ENCODE results near the gene INTS13.

- TF ChIP-seq CTCF (IDR thresholded peaks at IDR 0.05; ENCODE audit: control extremely low read depth in 1 of 3, insufficient read depth in 1 of 3, low read depth in 1 of 3, low read length in 3 of 3): no peak
- TF ChIP-seq POLR2A (IDR thresholded peaks at IDR 0.05; ENCODE audit: control extremely low read depth in 1 of 2, low read depth in 2 of 2, low read length in 2 of 2): no peak
- no peak for TF ChIP-seq JUN (IDR thresholded peaks at IDR 0.05; ENCODE audit: low read depth, low read length)
- no peak for TF ChIP-seq USF2 (IDR thresholded peaks at IDR 0.05; ENCODE audit: low read length)
- no peak for TF ChIP-seq ATF2 (IDR thresholded peaks at IDR 0.05; ENCODE audit: low read length)
- no peak for TF ChIP-seq CBX8 (IDR thresholded peaks at IDR 0.05; ENCODE audit: borderline replicate concordance, low read depth, low read length)
- TF ChIP-seq CBX5 (IDR thresholded peaks at IDR 0.05; ENCODE audit: low read depth, low read length): no peak
- no peak for TF ChIP-seq EZH2 (IDR thresholded peaks at IDR 0.05; ENCODE audit: low read depth, low read length, severe bottlenecking)
- TF ChIP-seq BACH1 (IDR thresholded peaks at IDR 0.05; ENCODE audit: low read length): no peak
- no peak for TF ChIP-seq TEAD4 (IDR thresholded peaks at IDR 0.05; ENCODE audit: low read depth, low read length)
Measured at GRCh38 chr12:26979733-26980132, 42.0 kb upstream of the INTS13 start.
